DOHH2 (cell line): ENCODE measurements around the gene NCKAP1.
"Not testable (repeated sequence)": the region's sequence is repeated elsewhere in the genome, so short reads cannot be mapped to it uniquely, and the experiment has no call there.

Source experiments
- H3F3A ChIP-seq: fragments of 200-600 bp; sonication (generic), shearing (Covaris generic); 2 replicates; pipeline ENCODE4 v1.6.0; 2016; ENCODE audit warnings: antibody characterized with exemption, mild to moderate bottlenecking; ENCODE audit not compliant: control insufficient read depth, insufficient read depth
- H3K27ac ChIP-seq: fragments of 200-600 bp; sonication (generic); 2 replicates; pipeline ENCODE4 v1.5.1; 2014; ENCODE audit warnings: low read depth, mild to moderate bottlenecking, low read length, moderate library complexity
- H3K27me3 ChIP-seq: fragments of 200-600 bp; sonication (generic); 2 replicates; pipeline ENCODE4 v1.6.1; 2014; ENCODE audit warnings: mild to moderate bottlenecking, low read length, mixed read lengths; ENCODE audit not compliant: control insufficient read depth
- H3K36me3 ChIP-seq: fragments of 200-600 bp; sonication (generic); 2 replicates; pipeline ENCODE4 v1.6.1; 2014; ENCODE audit warnings: mild to moderate bottlenecking, low read length, moderate library complexity, mixed read lengths; ENCODE audit not compliant: control insufficient read depth
- H3K4me1 ChIP-seq: fragments of 200-600 bp; sonication (generic); 2 replicates; pipeline ENCODE4 v1.6.1; 2014; ENCODE audit warnings: mild to moderate bottlenecking, low read length, mixed read lengths; ENCODE audit not compliant: control insufficient read depth
- H3K4me2 ChIP-seq: fragments of 200-600 bp; sonication (generic); 2 replicates; pipeline ENCODE4 v1.6.0; 2014; ENCODE audit warnings: mild to moderate bottlenecking, low read length, moderate library complexity
- H3K4me3 ChIP-seq: fragments of 200-600 bp; sonication (generic); 2 replicates; pipeline ENCODE4 v1.5.1; 2014; ENCODE audit warnings: mild to moderate bottlenecking, low read length, mixed read lengths
- H3K79me2 ChIP-seq: fragments of 200-600 bp; sonication (generic); 2 replicates; pipeline ENCODE4 v1.6.1; 2014; ENCODE audit warnings: mild to moderate bottlenecking, low read length, mixed read lengths; ENCODE audit not compliant: control insufficient read depth
- H3K9me2 ChIP-seq: fragments of 200-600 bp; sonication (generic); replicated peaks from 2 replicates; pipeline ENCODE4 v1.6.1; 2014; ENCODE audit warnings: mild to moderate bottlenecking, low read length, mixed read lengths; ENCODE audit not compliant: control insufficient read depth
- H3K9me3 ChIP-seq: fragments of 200-600 bp; sonication (generic); 2 replicates; pipeline ENCODE4 v1.6.1; 2014; ENCODE audit warnings: antibody characterized with exemption, low read length, mixed read lengths; ENCODE audit not compliant: control insufficient read depth, insufficient read depth
- H4K20me1 ChIP-seq: fragments of 200-600 bp; sonication (generic); 2 replicates; pipeline ENCODE4 v1.6.0; 2014; ENCODE audit warnings: low read depth, mild to moderate bottlenecking, antibody characterized with exemption, low read length, moderate library complexity; ENCODE audit not compliant: control insufficient read depth, insufficient read depth
- EZH2phosphoT487 ChIP-seq: fragments of 200-600 bp; sonication (generic); IDR thresholded peaks from 2 replicates; pipeline ENCODE4 v1.6.1; 2017; ENCODE audit warnings: borderline replicate concordance, mild to moderate bottlenecking, antibody characterized with exemption, low read length, moderate library complexity, mixed read lengths
- TF ChIP-seq, protein P1 (sequence below): fragments of 200-600 bp; sonication (generic); IDR thresholded peaks from one replicate; pipeline ENCODE4 v1.5.1; 2014; ENCODE audit warnings: antibody characterized with exemption, mild to moderate bottlenecking, low read depth, low read length; ENCODE audit not compliant: poor library complexity, severe bottlenecking

Gene NCKAP1

DNA sequence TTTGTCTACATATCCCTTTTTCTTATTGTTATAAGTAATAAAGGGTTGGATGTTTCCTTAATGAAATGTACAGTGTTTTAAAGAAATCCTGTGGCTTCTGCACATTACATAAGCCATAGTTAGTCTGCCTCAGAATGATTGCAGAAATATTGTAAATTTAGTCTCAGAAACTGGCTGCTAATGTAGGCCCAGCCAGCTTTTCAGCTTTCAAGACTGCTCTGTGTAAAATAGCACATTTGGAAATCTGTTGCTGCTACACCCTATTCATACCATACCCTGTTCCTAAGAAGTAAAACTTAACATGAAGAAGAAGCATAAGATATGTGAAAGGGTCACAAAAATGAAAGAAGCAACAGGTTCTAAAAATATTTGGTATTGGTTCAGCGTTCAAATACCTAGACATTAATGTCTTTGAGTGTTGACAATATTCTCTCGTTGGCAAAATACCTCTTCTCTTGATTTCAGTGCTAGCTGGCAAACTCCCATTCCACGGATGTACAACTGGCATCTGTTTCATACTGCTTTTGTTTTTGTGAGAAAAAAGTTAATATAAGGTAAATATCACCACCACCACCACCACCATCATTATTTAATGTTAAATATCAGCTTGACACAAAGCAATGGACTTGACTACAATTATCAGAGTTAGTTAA lies 19.2 kb upstream of the NCKAP1 start:
- H3K4me2 ChIP-seq = no peak overlapping the region
- no peak for TF ChIP-seq EZH2phosphoT487
- TF ChIP-seq, protein P1, sequence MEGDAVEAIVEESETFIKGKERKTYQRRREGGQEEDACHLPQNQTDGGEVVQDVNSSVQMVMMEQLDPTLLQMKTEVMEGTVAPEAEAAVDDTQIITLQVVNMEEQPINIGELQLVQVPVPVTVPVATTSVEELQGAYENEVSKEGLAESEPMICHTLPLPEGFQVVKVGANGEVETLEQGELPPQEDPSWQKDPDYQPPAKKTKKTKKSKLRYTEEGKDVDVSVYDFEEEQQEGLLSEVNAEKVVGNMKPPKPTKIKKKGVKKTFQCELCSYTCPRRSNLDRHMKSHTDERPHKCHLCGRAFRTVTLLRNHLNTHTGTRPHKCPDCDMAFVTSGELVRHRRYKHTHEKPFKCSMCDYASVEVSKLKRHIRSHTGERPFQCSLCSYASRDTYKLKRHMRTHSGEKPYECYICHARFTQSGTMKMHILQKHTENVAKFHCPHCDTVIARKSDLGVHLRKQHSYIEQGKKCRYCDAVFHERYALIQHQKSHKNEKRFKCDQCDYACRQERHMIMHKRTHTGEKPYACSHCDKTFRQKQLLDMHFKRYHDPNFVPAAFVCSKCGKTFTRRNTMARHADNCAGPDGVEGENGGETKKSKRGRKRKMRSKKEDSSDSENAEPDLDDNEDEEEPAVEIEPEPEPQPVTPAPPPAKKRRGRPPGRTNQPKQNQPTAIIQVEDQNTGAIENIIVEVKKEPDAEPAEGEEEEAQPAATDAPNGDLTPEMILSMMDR = no peak
- H3K79me2 ChIP-seq = no peaks in the 10 kb centered on the region
- peaks cover 3% of the 10 kb centered on the region for H3K4me1 ChIP-seq
- H3F3A ChIP-seq = no peaks in the 10 kb centered on the region
- no peaks in the 10 kb centered on the region for H3K27me3 ChIP-seq
- no peaks in the 10 kb centered on the region for H3K9me3 ChIP-seq
- H4K20me1 ChIP-seq = no peaks in the 10 kb centered on the region
- H3K4me3 ChIP-seq = no peak overlapping the region
- H3K36me3 ChIP-seq = no peaks in the 10 kb centered on the region
- H3K27ac ChIP-seq = no peak overlapping the region
- no peaks in the 10 kb centered on the region for H3K9me2 ChIP-seq

DNA sequence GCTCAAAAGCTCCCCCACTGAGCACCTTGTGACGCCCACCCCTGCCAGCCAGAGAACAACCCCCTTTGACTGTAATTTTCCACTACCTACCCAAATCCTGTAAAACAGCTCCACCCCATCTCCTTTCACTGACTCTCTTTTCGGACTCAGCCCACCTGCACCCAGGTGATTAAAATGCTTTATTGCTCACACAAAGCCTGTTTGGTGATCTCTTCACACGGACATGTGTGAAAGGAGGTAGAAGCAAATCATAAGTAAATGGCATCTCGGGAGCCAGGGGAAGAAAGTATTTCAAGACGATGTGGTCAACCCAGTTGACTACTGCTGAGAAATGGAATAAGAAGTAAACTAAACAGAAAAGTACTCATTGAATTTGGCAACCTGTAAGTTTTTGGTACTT lies 11.2 kb upstream of the NCKAP1 start:
- Histone ChIP-seq H3K27ac (no peak overlapping the region), H3K4me1 (no peaks in the 10 kb centered on the region), H3F3A (no peaks in the 10 kb centered on the region), H3K4me2 (no peak overlapping the region), H3K27me3 (no peaks in the 10 kb centered on the region; the same call in 1 of the 2 replicates), H3K79me2 (no peaks in the 10 kb centered on the region), H3K36me3 (no peaks in the 10 kb centered on the region), H3K9me2 (no peaks in the 10 kb centered on the region), H3K4me3 (no peak overlapping the region), H3K9me3 (peaks cover 6% of the 10 kb centered on the region; the same call in 1 of the 2 replicates), H4K20me1 (no peaks in the 10 kb centered on the region)
- TF ChIP-seq EZH2phosphoT487 = no peak
- TF ChIP-seq, protein P1 = no peak

DNA sequence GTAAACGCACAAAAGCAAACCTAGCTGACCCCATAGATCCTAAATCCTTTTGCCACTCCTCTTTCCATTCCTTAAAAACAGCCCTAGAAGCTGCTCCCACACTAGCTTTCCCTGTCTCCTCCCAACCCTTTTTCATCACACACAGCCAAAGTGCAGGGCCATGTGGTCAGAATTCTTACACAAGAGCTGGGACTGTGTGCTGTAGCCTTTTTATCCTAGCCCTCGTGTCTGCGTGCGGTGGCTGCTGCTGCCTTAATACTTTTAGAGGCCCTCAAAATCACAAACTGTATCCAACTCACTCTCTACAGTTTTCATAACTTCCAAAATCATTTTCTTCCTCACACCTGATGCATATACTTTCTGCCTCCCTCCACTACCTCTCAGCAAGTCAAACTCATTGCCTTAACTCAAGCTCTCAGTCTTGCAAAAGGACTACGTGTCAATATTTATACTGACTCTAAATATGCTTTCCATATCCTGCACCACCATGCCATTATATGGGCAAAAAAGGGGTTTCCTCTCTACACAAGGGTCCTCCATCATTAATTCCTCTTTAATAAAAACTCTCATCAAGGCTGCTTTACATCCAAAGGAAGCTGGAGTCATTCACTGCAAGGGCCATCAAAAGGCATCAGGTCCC lies 9.3 kb upstream of the NCKAP1 start:
- H3K36me3 ChIP-seq, H3K4me3 ChIP-seq, H3K4me2 ChIP-seq, H3K27me3 ChIP-seq, H3K27ac ChIP-seq, H3K4me1 ChIP-seq, H3F3A ChIP-seq, H3K9me2 ChIP-seq, H4K20me1 ChIP-seq, H3K9me3 ChIP-seq, H3K79me2 ChIP-seq: not testable (repeated sequence)

DNA sequence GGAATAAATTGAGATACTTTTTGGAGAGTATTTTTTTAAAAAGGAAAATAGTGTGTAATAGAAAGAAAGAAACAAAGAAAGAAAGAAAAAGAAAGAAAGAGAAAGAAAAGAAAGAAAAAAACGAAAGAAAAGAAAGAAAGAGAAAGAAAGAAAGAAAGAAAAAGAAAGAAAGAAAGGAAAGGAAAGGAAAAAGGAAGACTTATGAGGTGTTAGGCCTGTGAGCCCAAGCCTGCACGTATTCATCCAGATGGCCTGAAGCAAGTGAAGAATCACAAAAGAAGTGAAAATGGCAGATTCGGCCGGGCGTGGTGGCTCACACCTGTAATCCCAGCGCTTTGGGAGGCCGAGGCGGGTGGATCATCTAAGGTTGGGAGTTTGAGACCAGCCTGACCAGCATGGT lies 5.3 kb upstream of the NCKAP1 start:
- H3K36me3 ChIP-seq, H3K27ac ChIP-seq, H3F3A ChIP-seq, H3K9me3 ChIP-seq, H3K9me2 ChIP-seq, H3K79me2 ChIP-seq, H4K20me1 ChIP-seq, H3K4me2 ChIP-seq, H3K4me1 ChIP-seq, H3K4me3 ChIP-seq: not testable (repeated sequence)
- H3K27me3 ChIP-seq = peaks cover 23% of the 10 kb centered on the region
